K562 (cell line): ENCODE results near the gene SLIRP. TPM values are rescaled to one million over a fixed set of nuclear protein-coding genes. Genes with fewer than 3 reads are reported as not detected.

Source experiments
- ARID1B ChIP-seq: fragments of 450-650 bp; IDR thresholded peaks from 2 replicates; pipeline ENCODE4 v1.6.1; 2016; ENCODE audit warnings: antibody characterized with exemption, mild to moderate bottlenecking, inconsistent platforms
- CAMTA2 ChIP-seq: fragments of 250-450 bp; sonication (Bioruptor Pico); conservative IDR thresholded peaks from 2 replicates; pipeline ENCODE4 v1.5.1; 2022
- EGR1 ChIP-seq: fragments of 450-650 bp; conservative IDR thresholded peaks from 2 replicates; pipeline ENCODE4 v1.6.1; 2017; ENCODE audit warnings: mild to moderate bottlenecking
- FOXO4 ChIP-seq: fragments of 450-650 bp; formaldehyde crosslinking; IDR thresholded peaks from 2 replicates; pipeline ENCODE4 v1.4.0; 2020; ENCODE audit warnings: mild to moderate bottlenecking, moderate library complexity
- HDAC2 ChIP-seq: fragments of 450-650 bp; IDR thresholded peaks from 2 replicates; pipeline ENCODE4 v1.6.1; 2016; ENCODE audit warnings: mild to moderate bottlenecking
- HDAC3 ChIP-seq: fragments of 450-650 bp; IDR thresholded peaks from 2 replicates; pipeline ENCODE4 v1.6.1; 2018; ENCODE audit warnings: borderline replicate concordance, mild to moderate bottlenecking, moderate library complexity; ENCODE audit not compliant: partially characterized antibody
- HMG20B ChIP-seq: fragments of 250-450 bp; sonication (Bioruptor Pico); IDR thresholded peaks from 2 replicates; pipeline ENCODE4 v1.5.0; 2021; ENCODE audit warnings: mild to moderate bottlenecking
- MAFG ChIP-seq: fragments of 450-650 bp; conservative IDR thresholded peaks from 2 replicates; pipeline ENCODE4 v1.6.1; 2016; ENCODE audit warnings: missing genetic modification characterization, missing compliant biosample characterization
- MAZ ChIP-seq, 2 experiments: fragments of 450-650 bp in 1 of 2; sonication (generic) in 1 of 2; formaldehyde crosslinking; IDR thresholded peaks in 1 of 2; conservative IDR thresholded peaks in 1 of 2; 2 replicates each; pipeline versions ENCODE4 v1.4.0 to v1.5.0; 2020; ENCODE audit warnings: mild to moderate bottlenecking in 1 of 2, missing genetic modification reagents in 1 of 2
- SMARCB1 ChIP-seq: IDR thresholded peaks from 2 replicates; pipeline ENCODE4 v1.6.1; 2011; ENCODE audit warnings: improper control_type of control experiment, low read depth; ENCODE audit not compliant: insufficient read length
- SNIP1 ChIP-seq: fragments of 450-650 bp; IDR thresholded peaks from 2 replicates; pipeline ENCODE4 v1.7.1; 2017; ENCODE audit warnings: low read depth, mild to moderate bottlenecking
- STAT6 ChIP-seq: sonication (generic); formaldehyde crosslinking; IDR thresholded peaks from 2 replicates; pipeline ENCODE4 v1.8.1; 2023; ENCODE audit warnings: mild to moderate bottlenecking, missing genetic modification reagents
- TRIM28 ChIP-seq: fragments of 450-650 bp; IDR thresholded peaks from 2 replicates; pipeline ENCODE4 v1.6.1; 2017
- USF1 ChIP-seq: sonication (generic); formaldehyde crosslinking; IDR thresholded peaks from 2 replicates; pipeline ENCODE4 v1.9.0; 2022; ENCODE audit warnings: mild to moderate bottlenecking, missing genetic modification reagents
- ZBTB49 ChIP-seq: sonication (generic); formaldehyde crosslinking; IDR thresholded peaks from 2 replicates; pipeline ENCODE4 v1.8.0; 2022; ENCODE audit warnings: missing genetic modification reagents, mild to moderate bottlenecking, borderline replicate concordance
- ZNF140 ChIP-seq: fragments of 250-450 bp; sonication (Bioruptor Pico); IDR thresholded peaks from 2 replicates; pipeline ENCODE4 v1.8.0; 2021; ENCODE audit warnings: moderate library complexity, mild to moderate bottlenecking, inconsistent platforms
- ZNF408 ChIP-seq: fragments of 250-450 bp; sonication (Bioruptor Pico); IDR thresholded peaks from 2 replicates; pipeline ENCODE4 v1.4.0; 2020; ENCODE audit warnings: low read depth, mild to moderate bottlenecking, moderate library complexity
- polyA plus RNA-seq, 8 experiments: library from polyadenylated mRNA; depleted of rRNA in 4 of 8; stranded (reverse) in 5 of 8; unstranded in 3 of 8; fragments of >200 nt; fragmentation: Nextera tagmentation in 2 of 8; fragmentation: Illumina TruSeq in 1 of 8; extraction: Ambion mirVana in 2 of 8; extraction: Trizol in 1 of 8; gene quantifications; 2 replicates each; pipeline versions ENCODE4 v1.2.1 to v1.2.3, GENCODE V29; 2011 to 2014; ENCODE audit warnings: inconsistent platforms in 1 of 8, missing spikeins in 1 of 8
- total RNA-seq, 7 experiments: library from RNA; depleted of rRNA in 6 of 7; stranded (reverse); fragments of >200 nt in 6 of 7; fragmentation: Illumina TruSeq in 2 of 7; extraction: Trizol in 2 of 7; gene quantifications; 2 replicates each; pipeline versions ENCODE4 v1.2.1 to v1.2.3, GENCODE V29; 2011 to 2021; ENCODE audit warnings: low replicate concordance in 1 of 7

SLIRP gene
- total and polyA plus RNA-seq, 9 of the 15 experiments (the other 6 are each of a cell fraction or from before 2014, with no cell fraction given): 251 to 1,905 (median 491) TPM

GRCh38 chr14:77707724-77708408 is at the start of gene SLIRP, which contains the start of gene ALKBH1 (continued):
- TF ChIP-seq ZBTB49 (CRISPR knock-in tag) (no peak), EGR1 (no peak), MAZ (CRISPR knock-in tag; conservative IDR thresholded peaks at IDR 0.05 in 1 of 2, IDR thresholded peaks at IDR 0.05 in 1 of 2) (no peak), ZNF140 (no peak), SNIP1 (no peak), HMG20B (CRISPR knock-in tag) (no peak), STAT6 (CRISPR knock-in tag) (no peak), ARID1B (no peak), USF1 (CRISPR knock-in tag) (no peak), FOXO4 (CRISPR knock-in tag) (no peak), CAMTA2 (no peak), SMARCB1 (no peak), ZNF408 (CRISPR knock-in tag) (no peak), HDAC2 (no peak; the same call in 1 of the 2 replicates), TRIM28 (no peak), HDAC3 (no peak), MAFG (tag) (no peak)
